ENCODE results near the gene ADAMTS17.

Gene ADAMTS17

DNA sequence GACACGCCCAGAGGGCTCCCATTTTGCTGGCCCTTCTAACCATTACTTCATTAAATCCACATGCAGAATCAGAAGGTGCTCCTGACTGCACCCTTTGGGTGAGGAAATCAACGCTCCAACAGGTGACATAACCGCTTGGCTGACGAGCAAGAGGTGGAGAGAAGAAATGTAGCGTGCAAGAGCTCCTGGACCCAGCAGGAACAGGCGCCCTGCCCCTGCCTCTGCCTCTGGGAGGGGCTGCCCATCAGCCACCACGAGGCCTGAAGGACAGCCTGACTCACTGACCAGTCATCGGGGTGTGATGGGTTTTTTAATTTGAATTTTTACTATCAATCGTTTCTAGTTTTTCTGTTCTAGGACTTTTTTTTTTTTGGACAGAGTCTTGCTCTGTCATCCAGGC lies 218.2 kb downstream of the ADAMTS17 start:
- no peak for DNase-seq

GRCh38 chr15:100121285-100121684 lies 220.5 kb downstream of the ADAMTS17 start:
- no peak for DNase-seq

DNA sequence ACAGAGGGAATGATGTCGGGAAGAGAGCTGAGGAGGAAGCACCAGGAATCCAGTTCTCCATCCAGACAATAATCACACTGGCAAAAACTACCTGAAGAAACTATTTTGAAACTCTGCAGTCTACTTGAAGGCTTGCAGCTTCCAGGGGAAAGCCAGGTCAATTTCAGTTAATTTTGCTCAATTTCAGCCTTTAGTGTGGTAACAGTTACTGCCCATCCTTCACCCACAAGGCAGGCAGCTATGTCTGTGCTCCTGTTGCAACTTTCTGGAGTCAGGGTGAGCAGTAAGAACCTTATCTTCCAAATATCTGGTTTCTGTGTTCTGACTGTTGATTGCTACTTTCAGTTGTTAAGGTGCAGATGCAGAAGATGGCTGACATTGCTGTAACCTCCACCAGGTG lies 221.7 kb downstream of the ADAMTS17 start:
- DNase-seq: no peak

DNA sequence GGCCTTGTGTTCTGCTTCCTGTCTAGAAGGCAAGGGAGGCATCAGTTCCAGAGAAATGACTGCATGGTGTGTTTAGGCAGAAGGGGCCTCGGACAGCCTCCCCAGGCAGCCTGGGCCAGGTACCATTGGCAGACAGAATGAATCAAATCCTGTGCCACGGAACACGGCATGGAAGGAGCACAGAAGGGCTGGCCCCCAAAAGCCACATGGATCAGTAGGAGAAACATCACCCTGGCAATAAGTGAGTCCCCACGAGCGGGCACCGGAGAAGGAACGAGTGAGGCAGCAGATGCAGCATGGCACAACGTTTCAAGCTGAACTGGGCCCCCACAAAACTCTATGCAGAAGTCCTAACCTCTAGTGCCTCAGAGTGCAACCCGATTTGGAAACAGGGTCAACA lies 223.2 kb downstream of the ADAMTS17 start:
- DNase-seq: no peak

GRCh38 chr15:100116416-100117190 lies 225.2 kb downstream of the ADAMTS17 start:
- no peak for DNase-seq

DNA sequence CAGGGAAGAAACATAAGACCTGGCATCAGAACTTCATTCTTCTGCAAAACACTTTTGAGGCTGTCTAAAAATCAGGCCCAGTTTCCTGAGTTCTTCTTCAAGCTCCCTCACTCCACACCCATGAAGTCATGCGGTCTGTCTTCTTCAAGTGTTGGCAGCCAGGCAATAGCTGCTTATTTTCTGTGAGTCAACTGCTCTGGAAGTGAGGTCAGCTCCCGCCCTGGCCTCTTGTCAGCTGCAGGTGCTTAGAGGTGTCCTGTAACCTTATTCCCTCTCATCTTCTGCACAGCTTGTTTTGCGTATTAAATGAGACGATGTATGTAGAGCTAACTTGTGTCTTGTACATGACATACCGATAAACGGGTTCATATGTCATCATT lies 226.1 kb downstream of the ADAMTS17 start:
- no peak for DNase-seq

DNA sequence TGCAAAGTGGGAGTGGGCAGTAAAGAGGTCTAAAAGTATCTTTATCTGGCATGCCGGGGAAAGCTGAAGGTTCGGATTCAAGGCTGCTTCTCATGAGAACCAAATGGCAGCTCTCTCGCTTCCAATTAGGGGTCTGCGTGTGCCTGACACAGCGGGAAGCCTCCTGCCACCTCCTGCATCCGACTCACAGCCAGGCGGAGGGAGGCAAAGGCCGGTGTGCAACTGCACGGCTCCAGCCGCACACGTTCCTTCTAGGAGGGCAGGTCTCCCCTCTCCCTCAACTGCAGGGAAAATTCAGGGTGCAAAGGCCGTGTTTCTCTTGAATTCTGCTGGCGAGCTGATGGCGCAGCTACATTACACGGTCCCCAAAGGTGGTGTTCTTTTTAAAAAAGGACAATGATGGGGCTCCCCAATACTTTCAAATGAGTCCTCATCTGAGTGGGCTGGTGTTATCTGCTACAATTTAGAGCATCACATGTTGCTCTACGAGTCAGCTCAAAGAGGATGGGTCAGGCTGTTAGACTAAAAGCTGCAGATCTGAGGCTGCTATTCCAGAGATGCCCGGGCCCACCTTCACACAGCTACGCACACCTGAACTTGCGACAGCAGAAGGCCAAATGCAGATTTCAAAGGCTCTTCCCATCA lies 226.6 kb downstream of the ADAMTS17 start:
- DNase-seq: no peak

- DNase-seq: no peak
Observed at GRCh38 chr15:100114571-100114970, 227.2 kb downstream of the ADAMTS17 start.

GRCh38 chr15:100114100-100114499 lies 227.7 kb downstream of the ADAMTS17 start:
- no peak for DNase-seq

- no peak for DNase-seq
Observed at GRCh38 chr15:100113351-100114080, 228.3 kb downstream of the ADAMTS17 start.

DNA sequence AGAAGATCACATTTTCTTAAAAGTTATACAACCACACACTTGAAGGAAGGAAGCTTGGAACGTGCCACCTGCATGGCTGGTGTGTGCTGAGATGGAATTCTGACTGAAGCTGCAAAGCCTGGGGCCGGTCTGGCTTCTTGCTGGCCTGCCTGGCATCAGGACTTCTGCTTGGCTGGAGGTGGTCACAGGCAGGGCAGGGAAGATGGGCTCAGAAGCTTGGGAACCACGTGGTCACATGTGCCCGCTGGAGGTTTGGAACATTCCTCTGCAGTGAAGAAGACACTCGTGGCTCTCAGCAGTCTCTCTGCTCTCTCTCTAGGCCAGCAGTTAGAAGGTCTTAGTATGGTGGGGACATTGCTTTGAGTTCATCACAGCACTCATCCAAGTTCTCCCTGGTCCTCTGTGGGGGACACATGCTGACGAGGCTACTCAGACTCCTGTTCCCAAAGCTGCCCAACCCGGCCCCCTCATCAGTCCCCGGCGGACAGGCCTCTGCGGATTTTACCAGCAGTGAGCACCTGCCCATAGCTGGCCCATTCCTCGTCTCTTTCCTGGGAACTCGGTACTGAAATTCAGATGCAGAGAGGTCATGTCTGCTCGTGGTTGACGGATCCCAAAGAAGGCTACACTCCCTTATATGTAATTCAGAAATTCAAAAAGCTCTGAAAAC lies 229.0 kb downstream of the ADAMTS17 start:
- DNase-seq: no peak

DNA sequence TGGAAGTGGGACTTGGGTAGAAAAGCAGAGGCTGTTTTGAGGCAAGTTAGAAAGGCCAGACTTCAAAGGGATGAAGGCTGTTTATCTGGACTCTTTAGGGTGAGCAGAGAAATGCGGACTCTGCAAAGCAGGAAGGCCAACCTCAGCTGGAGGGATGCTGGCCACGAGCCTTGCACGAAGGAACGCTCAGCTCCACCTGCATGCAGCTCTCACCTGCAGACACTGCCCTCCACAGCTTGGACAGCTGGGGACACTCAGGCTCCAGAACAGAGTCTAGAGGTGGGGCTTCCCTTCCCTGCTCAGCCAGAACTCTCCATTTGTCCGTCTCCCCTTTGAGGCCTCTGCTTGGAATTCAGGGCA lies 229.7 kb downstream of the ADAMTS17 start:
- no peak for DNase-seq

DNA sequence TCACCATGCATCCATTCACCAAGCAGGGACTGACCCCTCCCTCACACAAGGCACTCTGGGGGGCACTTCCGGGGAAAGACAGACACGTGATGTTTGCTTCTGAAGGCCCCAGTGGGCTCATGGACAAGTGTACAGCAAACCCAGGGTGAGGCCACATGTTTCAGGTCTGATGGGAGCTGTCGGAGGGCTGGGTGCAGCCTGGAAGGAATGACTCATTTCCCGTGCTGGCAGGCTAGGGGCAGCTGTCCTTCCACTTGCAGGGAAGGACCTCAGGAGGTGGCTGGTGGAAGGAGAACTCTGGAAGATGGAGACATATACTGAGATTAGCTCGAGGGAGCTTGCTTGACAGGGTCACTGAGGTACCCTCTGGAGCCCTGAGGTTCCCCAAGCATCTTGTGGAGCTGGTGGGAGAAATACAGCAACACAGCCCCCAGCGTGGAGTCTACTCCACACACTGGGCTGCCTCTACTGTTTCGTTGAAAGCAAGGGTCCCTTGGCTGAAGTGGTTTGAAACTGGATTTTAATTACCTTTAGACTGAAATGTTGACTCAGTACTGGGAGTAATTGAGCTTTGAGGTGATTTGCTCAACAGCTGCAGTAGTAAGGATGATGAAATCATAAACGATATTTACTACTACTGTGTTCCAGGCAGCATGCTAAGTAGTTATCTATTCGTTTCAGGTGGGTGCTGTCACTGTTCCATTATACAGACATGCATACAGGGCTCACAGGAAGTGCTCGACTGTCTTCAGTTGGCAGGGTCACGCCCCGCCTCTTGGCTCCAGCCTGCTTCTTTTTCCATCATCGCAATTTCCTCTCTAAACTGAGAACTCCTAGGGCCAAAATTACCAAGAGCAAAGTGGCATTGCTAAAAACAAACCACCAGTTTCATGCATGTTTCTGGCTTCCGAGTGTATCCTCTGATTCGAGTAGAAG lies 230.4 kb downstream of the ADAMTS17 start:
- no peak for DNase-seq

GRCh38 chr15:100109486-100110035 lies 232.2 kb downstream of the ADAMTS17 start:
- no peak for DNase-seq

- DNase-seq: no peak
Observed at GRCh38 chr15:100108846-100109245, 232.9 kb downstream of the ADAMTS17 start.

- no peak for DNase-seq
Observed at GRCh38 chr15:100108346-100108745, 233.4 kb downstream of the ADAMTS17 start.

- no peak for DNase-seq
Observed at GRCh38 chr15:100107606-100108225, 234.1 kb downstream of the ADAMTS17 start.

DNA sequence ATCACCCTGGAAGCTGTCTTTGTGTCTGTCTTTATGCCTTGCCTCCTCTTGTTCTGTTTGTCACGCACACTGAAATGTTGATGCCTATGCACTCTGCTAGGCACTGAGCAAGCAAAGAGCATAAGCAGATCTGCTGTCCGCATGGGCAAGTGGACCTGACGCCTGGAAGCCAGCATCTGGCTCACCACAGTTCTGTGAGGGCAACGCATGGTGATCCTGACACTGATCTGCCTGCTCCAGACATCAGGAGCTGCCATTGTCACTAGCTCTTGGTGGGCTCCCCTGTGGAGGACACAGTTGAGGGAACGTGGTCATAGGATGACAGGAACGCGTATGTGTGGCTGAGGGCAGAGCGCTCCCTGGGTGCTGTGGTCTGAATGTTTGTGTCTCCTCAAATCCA lies 234.6 kb downstream of the ADAMTS17 start:
- no peak for DNase-seq

GRCh38 chr15:100106732-100107131 lies 235.0 kb downstream of the ADAMTS17 start:
- no peak for DNase-seq

DNA sequence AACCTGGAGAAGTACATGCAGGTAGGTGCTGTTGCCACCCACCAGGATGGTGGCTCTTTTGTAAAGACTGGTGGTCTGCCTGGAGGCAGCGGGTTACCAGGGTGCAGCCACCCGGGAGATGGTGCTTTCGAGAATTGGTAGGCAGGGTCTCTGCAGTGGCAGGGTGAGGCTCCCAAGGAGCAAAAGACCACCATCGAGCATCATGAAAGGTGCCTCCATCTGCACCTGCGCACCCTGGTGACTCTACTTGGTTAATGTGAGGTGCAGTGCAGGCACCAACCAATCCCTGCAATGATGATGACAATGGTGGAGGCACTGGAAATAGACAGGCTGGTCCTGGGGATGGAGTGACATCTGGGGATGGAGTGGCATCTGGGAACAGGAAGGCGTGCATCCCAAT lies 236.7 kb downstream of the ADAMTS17 start:
- no peak for DNase-seq

GRCh38 chr15:100104245-100104644 lies 237.5 kb downstream of the ADAMTS17 start:
- no peak for DNase-seq

GRCh38 chr15:100103828-100104227 lies 237.9 kb downstream of the ADAMTS17 start:
- DNase-seq: no peak

Data from amniotic stem cell (primary cell).